Naive thymus-derived CD8-positive, alpha-beta T cell (primary cell): ENCODE data around the gene RBKS. TPM values are rescaled to one million over a fixed set of nuclear protein-coding genes. Genes with fewer than 3 reads are reported as not detected.
"Not testable (repeated sequence)": the region's sequence is repeated elsewhere in the genome, so short reads cannot be mapped to it uniquely, and the experiment has no call there.

Experiments
- ATAC-seq, 2 donors: fragments of 150-1000 bp; cut with Tn5 transposase in 1 of 2; sonication (Bioruptor Pico), chemical (Tn5 transposase) in 1 of 2; 1 replicate in 1 of 2; 2 replicates in 1 of 2; pipeline ENCODE4 v1.10.0; 2021; ENCODE audit warnings: mild to moderate bottlenecking in 2 of 2, moderate library complexity in 2 of 2
- POLR2A ChIA-PET: fragments of 350-600 bp; sonication (Branson Sonifier 250); formaldehyde crosslinking; loops from one replicate; lab custom pipeline; 2021; ENCODE audit warnings: antibody characterized with exemption; lab: Charles Lee
- DNase-seq, 10 donors: peaks; one replicate each; pipeline versions ENCODE4 v3.0.0 to v3.0.0-alpha.2; 2020 to 2022
- H3K27ac Mint-ChIP-seq, 10 donors: one replicate each; pipeline ENCODE4 v1.8.0; 2020 to 2022; ENCODE audit warnings: mild to moderate bottlenecking in 10 of 10, mixed read lengths in 10 of 10, moderate library complexity in 4 of 10, inconsistent platforms in 1 of 10
- H3K27me3 Mint-ChIP-seq, 5 donors: one replicate each; pipeline ENCODE4 v1.8.0; 2021 to 2022; ENCODE audit warnings: mixed read lengths in 5 of 5
- H3K36me3 Mint-ChIP-seq, 3 donors: one replicate each; pipeline ENCODE4 v1.8.0; 2020 to 2022; ENCODE audit warnings: mixed read lengths in 3 of 3, mild to moderate bottlenecking in 2 of 3, inconsistent platforms in 1 of 3
- H3K4me1 Mint-ChIP-seq, 4 donors: one replicate each; pipeline ENCODE4 v1.8.0; 2021 to 2022; ENCODE audit warnings: mixed read lengths in 4 of 4
- H3K4me3 Mint-ChIP-seq, 10 donors: one replicate each; pipeline ENCODE4 v1.8.0; 2020 to 2022; ENCODE audit warnings: mild to moderate bottlenecking in 10 of 10, mixed read lengths in 10 of 10, moderate library complexity in 6 of 10, inconsistent platforms in 1 of 10
- H3K9me3 Mint-ChIP-seq, 9 donors: one replicate each; pipeline ENCODE4 v1.8.0; 2020 to 2022; ENCODE audit warnings: mixed read lengths in 9 of 9, mild to moderate bottlenecking in 3 of 9, inconsistent platforms in 1 of 9, moderate library complexity in 1 of 9
- polyA plus RNA-seq, 3 donors: library from polyadenylated mRNA; unstranded; fragments of 300-500 nt; fragmentation: Illumina TruSeq; gene quantifications; one replicate each; pipeline ENCODE4 v1.2.3, GENCODE V29; 2021
- total RNA-seq, 8 experiments: library from RNA in 2 of 8; stranded (reverse) in 2 of 8; gene quantifications; one replicate each; pipeline ENCODE4 v1.2.3 and lab custom pipeline; 2021 to 2026

The RBKS gene
- total and polyA plus RNA-seq, 5 experiments from 2014 or later: 1.5 to 4.8 (median 2.4) TPM

DNA sequence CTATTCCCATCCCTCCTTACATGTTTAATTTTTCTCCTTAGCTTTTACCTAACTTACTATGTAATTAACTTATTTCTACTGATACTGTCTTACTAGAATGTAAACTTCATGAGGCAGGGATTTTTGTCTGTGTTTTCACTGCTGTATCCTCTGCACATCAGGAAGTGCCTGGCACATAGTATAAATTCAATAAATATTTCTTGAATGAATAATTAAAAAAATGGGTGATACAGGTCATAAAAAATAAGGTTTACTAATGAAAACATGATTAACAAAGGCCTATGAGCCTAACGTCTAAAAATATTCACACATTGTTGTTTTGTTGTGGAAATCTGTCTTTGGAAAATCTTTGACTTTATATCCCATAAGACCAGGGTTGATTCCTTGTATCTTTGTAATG is 4.5 kb downstream of the RBKS start:
- H3K4me1 Mint-ChIP-seq: peaks cover 8 to 22% (median 11%) of the 10 kb centered on the region in 4 donors
- peaks cover 0 to 2% (median 0%) of the 10 kb centered on the region in 9 donors for H3K9me3 Mint-ChIP-seq
- no peak overlapping the region for H3K27ac Mint-ChIP-seq
- H3K4me3 Mint-ChIP-seq: no peak overlapping the region
- peaks cover 0 to 2% (median 0%) of the 10 kb centered on the region in 5 donors for H3K27me3 Mint-ChIP-seq
- POLR2A ChIA-PET: no interaction called here
- ATAC-seq (no peak), DNase-seq (no peak)
- H3K36me3 Mint-ChIP-seq: peaks cover 0 to 6% (median 0%) of the 10 kb centered on the region in 3 donors

DNA sequence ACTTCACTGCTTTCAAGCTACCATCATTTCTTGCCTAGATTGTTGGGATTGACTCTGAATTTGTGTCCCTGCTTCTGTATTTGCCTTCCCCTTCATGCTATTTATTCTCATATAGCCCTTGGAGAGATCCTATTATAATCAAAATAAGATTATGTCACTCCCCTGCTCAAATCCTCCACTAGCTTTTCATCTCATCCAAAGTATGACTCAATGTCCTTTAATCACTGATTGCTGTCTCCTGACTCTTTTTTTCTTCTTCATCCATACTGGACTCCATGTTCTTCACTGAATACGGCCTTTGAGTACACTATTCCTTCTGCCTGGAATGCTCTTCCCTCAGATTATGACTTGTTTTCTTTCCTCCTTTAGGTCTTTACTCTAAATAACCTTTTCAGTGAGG is 5.0 kb downstream of the RBKS start:
- POLR2A ChIA-PET: no interaction called here
- H3K4me3 Mint-ChIP-seq: no peak overlapping the region
- H3K36me3 Mint-ChIP-seq: peaks cover 0 to 9% (median 0%) of the 10 kb centered on the region in 3 donors
- ATAC-seq (no peak), DNase-seq (no peak)
- H3K27me3 Mint-ChIP-seq: peaks cover 0 to under 1% (median 0%) of the 10 kb centered on the region in 5 donors
- peaks cover 0 to 2% (median 0%) of the 10 kb centered on the region in 9 donors for H3K9me3 Mint-ChIP-seq
- peaks cover 6 to 20% (median 9%) of the 10 kb centered on the region in 4 donors for H3K4me1 Mint-ChIP-seq
- no peak overlapping the region for H3K27ac Mint-ChIP-seq

DNA sequence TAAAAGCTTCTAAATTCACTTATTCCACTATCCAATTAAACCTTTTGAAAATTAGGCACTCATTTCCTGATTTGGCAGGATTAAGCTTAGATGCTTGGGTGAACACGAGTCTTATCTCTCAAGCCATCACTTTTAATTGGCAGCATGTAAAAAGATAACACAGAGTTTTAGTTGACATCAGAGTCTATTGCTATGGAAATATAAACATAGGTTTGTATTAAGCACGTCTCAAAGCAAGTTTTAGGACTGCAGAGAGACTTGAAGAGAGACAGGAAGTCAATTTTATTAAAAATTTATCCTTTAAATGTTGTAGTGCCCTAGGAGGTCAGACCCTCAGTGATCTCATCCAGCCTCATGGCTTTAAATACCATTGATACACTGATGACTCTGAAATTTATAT is 5.6 kb downstream of the RBKS start:
- POLR2A ChIA-PET: interaction anchor here (0.7 kb wide), 1 partner anchor 366 kb away, joined by 3 read pairs; no protein-coding TSS in a partner anchor
- Mint-ChIP-seq H3K36me3 (peaks cover 0 to 10% (median 0%) of the 10 kb centered on the region in 3 donors), H3K27ac (no peak overlapping the region), H3K27me3 (no peaks in the 10 kb centered on the region), H3K4me3 (no peak overlapping the region), H3K4me1 (peaks cover 0 to 15% (median 2%) of the 10 kb centered on the region in 4 donors), H3K9me3 (peaks cover 0 to 2% (median 0%) of the 10 kb centered on the region in 9 donors)
- DNase-seq (no peak), ATAC-seq (no peak)

DNA sequence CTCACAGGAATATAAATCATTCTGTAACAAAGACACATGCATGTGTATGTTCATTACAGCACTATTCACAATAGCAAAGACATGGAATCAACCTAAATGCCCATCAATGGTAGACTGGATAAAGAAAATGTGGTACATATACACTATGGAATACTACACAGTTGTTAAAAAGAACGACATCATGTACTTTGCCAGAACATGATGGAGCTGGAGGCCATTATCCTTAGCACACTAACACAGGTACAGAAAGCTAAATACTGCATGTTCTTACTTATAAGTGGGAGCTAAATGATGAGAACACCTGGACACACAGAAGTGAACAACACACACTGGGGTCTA is 7.6 kb downstream of the RBKS start:
- H3K4me1 Mint-ChIP-seq, DNase-seq, ATAC-seq, POLR2A ChIA-PET, H3K27ac Mint-ChIP-seq, H3K9me3 Mint-ChIP-seq, H3K4me3 Mint-ChIP-seq, H3K27me3 Mint-ChIP-seq: not testable (repeated sequence)
- peaks cover 0 to 13% (median 1%) of the 10 kb centered on the region in 3 donors for H3K36me3 Mint-ChIP-seq

DNA sequence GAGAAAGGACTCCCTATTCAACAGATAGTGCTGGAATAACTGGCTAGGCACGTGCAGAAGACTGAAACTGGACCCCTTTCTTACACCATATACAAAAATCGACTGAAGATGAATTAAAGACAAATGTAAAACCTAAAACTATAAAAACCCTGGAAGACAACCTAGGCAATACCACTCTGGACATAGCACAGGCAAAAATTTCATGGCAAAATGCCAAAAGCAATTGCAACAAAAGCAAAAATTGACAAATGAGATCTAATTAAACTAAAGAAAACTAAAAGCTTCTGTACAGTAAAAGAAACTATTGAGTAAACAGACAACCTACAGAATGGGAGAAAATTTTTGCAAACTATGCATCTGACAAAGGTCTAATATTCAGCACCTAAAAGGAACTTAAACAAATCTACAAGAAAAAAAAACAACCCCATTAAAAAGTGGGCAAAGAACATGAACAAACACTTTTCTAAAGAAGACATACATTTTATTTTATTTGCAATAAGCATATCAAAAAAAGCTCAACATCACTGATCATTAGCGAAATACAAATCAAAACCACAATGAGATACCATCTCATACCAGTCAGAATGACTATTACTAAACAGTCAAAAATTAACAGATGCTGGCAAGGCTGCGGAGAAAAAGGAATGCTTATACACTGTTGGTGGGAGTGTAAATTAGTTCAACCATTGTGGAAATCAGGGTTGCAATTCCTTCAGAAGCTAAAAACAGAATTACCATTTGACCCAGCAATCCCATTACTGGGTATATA is 8.2 kb downstream of the RBKS start:
- POLR2A ChIA-PET: not testable (repeated sequence)

DNA sequence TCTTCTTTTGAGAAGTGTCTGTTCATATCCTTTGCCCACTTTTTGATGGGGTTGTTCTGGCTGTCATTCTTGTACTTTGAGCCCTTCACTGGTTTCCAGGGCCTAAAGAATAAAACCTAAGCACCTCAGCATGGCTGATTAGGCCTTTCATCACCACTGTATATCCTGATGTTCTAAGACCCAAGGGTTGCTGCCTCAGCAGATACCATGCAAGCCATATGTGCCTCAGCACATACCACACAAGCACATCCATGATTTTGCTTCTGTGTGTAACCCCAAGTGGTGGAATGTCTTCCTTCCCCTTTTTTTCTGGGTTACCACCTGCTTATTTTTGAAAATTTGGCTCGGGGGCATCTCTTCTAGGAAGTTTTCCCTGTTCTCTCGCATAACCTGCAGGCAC is 11.4 kb downstream of the RBKS start:
- peaks cover 0 to 10% (median 6%) of the 10 kb centered on the region in 9 donors for H3K9me3 Mint-ChIP-seq
- POLR2A ChIA-PET: no interaction called here
- H3K36me3 Mint-ChIP-seq: peaks cover 3 to 28% (median 10%) of the 10 kb centered on the region in 3 donors
- ATAC-seq: no peak
- peaks cover 0 to 2% (median 0%) of the 10 kb centered on the region in 4 donors for H3K4me1 Mint-ChIP-seq
- H3K4me3 Mint-ChIP-seq: peak overlapping the region in 1 of 10 donors; percentile 8
- H3K27me3 Mint-ChIP-seq: peaks cover 0 to 2% (median 0%) of the 10 kb centered on the region in 5 donors
- H3K27ac Mint-ChIP-seq: no peak overlapping the region
- DNase-seq: no peak

More for the DNA sequence above, 8.2 kb downstream of the RBKS start:
- peaks cover 0 to 13% (median 5%) of the 10 kb centered on the region in 3 donors for H3K36me3 Mint-ChIP-seq
- not testable (repeated sequence) for DNase-seq, H3K27me3 Mint-ChIP-seq, H3K4me3 Mint-ChIP-seq, H3K9me3 Mint-ChIP-seq, H3K27ac Mint-ChIP-seq, H3K4me1 Mint-ChIP-seq, ATAC-seq

DNA sequence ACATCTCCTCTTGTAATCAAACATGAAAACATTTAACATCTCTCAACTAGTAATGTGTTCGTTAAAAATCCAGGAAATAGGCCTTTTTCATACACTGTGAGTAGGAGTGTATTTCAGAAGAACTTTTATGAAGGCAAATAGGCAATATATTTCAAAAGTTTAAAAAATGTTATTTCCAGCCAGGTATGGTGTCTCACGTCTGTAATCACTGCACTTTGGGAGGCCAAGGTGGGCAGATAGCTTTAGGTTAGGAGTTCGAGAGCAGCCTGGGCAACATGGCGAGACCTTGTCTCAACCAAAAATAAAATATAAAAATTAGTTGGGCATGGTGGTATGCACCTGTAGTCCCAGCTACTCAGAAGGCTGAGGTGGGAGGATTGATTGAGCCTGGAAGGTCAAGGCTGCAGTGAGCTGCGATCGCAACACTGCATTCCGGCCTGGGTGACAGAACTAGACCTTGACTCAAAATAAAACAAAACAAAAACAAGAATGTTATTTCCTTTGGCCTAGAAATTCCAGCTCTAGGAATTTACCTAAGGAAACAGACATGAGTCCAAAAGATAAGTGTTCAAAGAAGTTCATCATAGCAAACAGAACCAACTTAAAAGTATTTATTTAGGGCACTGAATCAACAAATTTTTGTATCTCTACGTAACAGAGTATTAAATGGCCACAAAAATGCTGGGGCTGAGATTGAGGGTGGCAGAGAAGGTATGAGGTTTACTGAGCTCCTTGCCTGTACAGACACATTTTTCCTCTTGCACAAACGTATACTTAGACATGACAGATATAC is 14.9 kb downstream of the RBKS start:
- peaks cover 0 to 10% (median 6%) of the 10 kb centered on the region in 9 donors for H3K9me3 Mint-ChIP-seq
- H3K4me1 Mint-ChIP-seq: peaks cover 0 to 5% (median 0%) of the 10 kb centered on the region in 4 donors
- peaks cover 0 to 2% (median 0%) of the 10 kb centered on the region in 5 donors for H3K27me3 Mint-ChIP-seq
- no peak overlapping the region for H3K27ac Mint-ChIP-seq
- POLR2A ChIA-PET: no interaction called here
- ATAC-seq (no peak), DNase-seq (no peak)
- peaks cover 5 to 25% (median 10%) of the 10 kb centered on the region in 3 donors for H3K36me3 Mint-ChIP-seq
- H3K4me3 Mint-ChIP-seq: no peak overlapping the region

DNA sequence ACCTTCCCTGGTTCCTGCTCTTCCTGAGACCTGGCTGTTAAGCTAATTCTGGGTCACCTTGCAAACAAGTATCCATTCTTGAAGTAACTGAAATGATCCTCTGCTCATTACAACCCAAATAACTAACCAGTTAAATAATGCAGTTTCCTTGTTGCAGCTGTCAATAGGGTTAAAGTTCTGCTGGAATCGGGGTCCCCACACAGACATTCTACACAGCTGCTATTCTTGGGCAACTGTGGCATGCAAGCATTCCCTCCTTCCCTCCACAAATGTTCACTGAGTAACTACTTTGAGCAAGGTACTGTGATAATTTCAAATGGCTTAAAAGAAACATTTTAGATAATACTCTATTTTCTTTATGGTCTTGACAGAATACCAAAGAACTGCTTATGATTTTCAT is 17.1 kb downstream of the RBKS start:
- H3K4me3 Mint-ChIP-seq: no peak overlapping the region
- no peak for ATAC-seq
- H3K27ac Mint-ChIP-seq: no peak overlapping the region

DNA sequence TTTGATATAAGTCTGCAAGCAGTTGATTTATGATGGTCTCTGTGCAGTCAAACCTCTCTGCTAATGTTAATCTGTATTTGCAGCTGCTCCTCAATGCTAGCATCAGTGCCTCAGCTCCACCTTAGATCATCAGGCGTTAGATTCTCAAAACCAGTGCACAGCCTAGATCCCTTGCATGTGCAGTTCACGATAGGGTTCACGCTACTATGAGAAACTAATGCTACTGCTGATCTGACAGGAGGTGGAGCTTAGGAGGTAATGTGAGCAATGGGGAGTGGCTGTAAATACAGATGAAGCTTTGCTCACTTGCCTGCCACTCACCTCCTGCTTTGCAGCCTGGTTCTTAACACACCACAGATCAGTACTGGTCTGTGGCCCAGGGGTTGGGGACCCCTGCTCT is 18.4 kb downstream of the RBKS start:
- H3K4me1 Mint-ChIP-seq: peaks cover 0 to 3% (median 0%) of the 10 kb centered on the region in 4 donors

More for the DNA sequence above, 17.1 kb downstream of the RBKS start:
- Mint-ChIP-seq H3K36me3 (peaks cover 8 to 28% (median 10%) of the 10 kb centered on the region in 3 donors), H3K9me3 (peaks cover 0 to 10% (median 5%) of the 10 kb centered on the region in 9 donors), H3K4me1 (peaks cover 0 to 3% (median 0%) of the 10 kb centered on the region in 4 donors), H3K27me3 (peaks cover 0 to 2% (median 0%) of the 10 kb centered on the region in 5 donors)
- DNase-seq: no peak
- POLR2A ChIA-PET: no interaction called here

DNA sequence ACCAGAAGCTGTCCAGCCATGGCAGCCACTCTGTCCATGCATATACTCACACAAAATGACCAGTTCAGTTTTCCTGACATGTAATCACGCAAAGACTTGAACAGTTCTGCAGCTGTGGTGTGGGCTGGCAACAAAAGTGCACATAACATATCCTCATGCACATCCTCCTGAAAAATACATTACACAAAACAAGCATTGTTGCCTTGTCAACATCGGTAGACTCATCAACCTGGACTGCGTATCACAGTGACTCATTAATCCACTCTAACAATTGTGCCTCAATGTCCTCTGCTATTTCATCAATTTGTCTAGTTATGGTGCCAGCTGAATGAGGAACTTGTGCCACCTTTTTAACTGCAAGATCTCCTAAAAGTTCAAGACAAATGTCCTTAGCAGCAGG is 19.5 kb downstream of the RBKS start:
- DNase-seq (no peak), ATAC-seq (no peak)
- H3K36me3 Mint-ChIP-seq: peaks cover 3 to 17% (median 8%) of the 10 kb centered on the region in 3 donors
- POLR2A ChIA-PET: no interaction called here
- H3K27me3 Mint-ChIP-seq: peaks cover 0 to under 1% (median 0%) of the 10 kb centered on the region in 5 donors
- peaks cover 0 to 5% (median 2%) of the 10 kb centered on the region in 9 donors for H3K9me3 Mint-ChIP-seq
- H3K4me3 Mint-ChIP-seq: no peak overlapping the region
- H3K27ac Mint-ChIP-seq: no peak overlapping the region
- peaks cover 0 to 3% (median 0%) of the 10 kb centered on the region in 4 donors for H3K4me1 Mint-ChIP-seq

More for the DNA sequence above, 18.4 kb downstream of the RBKS start:
- DNase-seq: no peak
- Mint-ChIP-seq H3K36me3 (peaks cover 6 to 25% (median 8%) of the 10 kb centered on the region in 3 donors), H3K4me3 (no peak overlapping the region), H3K27ac (no peak overlapping the region), H3K9me3 (peaks cover 0 to 10% (median 5%) of the 10 kb centered on the region in 9 donors), H3K27me3 (peaks cover 0 to 2% (median 0%) of the 10 kb centered on the region in 5 donors)
- POLR2A ChIA-PET: no interaction called here
- ATAC-seq: no peak

DNA sequence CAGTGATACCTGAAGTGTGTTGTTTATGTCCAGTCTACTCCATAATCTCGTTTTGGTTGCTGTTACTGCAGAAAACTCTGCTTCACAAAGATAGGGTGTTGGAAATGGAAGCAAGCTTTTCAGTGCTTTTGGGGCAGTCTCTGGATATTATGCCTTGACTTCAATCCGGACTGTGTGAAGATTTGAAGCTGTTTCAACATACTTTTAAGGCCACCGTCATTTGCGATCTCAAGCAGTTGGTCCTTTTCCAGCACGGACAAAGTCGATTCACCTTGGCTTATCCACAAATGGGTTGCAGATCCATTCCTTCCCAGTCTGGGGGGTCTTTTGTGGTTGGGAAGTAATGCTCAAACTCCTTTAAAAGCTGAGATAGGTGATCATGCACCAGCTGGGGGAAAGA is 20.4 kb downstream of the RBKS start:
- Mint-ChIP-seq H3K36me3 (peaks cover 0 to 16% (median 7%) of the 10 kb centered on the region in 3 donors), H3K27ac (no peak overlapping the region), H3K27me3 (no peaks in the 10 kb centered on the region), H3K4me1 (peaks cover 0 to 3% (median 0%) of the 10 kb centered on the region in 4 donors), H3K9me3 (no peaks in the 10 kb centered on the region), H3K4me3 (no peak overlapping the region)
- DNase-seq (no peak), ATAC-seq (no peak)
- POLR2A ChIA-PET: no interaction called here

DNA sequence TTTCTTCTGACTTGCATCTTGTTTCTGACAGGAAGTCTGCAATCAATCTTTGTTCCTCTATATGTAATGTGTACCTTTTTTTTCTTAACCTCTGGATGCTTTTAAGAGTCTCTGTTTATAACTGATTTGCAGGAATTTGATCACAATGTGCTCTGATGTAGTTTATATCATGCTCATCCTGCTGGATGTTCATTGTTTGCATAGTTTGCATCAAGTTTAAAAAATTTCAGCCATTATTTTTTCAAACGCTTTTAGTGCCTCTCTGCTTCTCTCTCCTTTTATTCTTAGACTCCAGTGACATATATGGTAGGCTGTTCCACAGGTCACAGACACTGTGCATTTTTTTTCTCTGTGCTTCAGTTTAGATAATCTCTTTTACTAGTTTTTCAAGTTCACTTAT is 23.9 kb downstream of the RBKS start:
- Mint-ChIP-seq H3K4me3 (no peak overlapping the region), H3K36me3 (peaks cover 0 to 13% (median 5%) of the 10 kb centered on the region in 3 donors), H3K27ac (no peak overlapping the region), H3K27me3 (no peaks in the 10 kb centered on the region), H3K9me3 (no peaks in the 10 kb centered on the region), H3K4me1 (no peaks in the 10 kb centered on the region)
- no peak for DNase-seq
- ATAC-seq: no peak
- POLR2A ChIA-PET: no interaction called here

DNA sequence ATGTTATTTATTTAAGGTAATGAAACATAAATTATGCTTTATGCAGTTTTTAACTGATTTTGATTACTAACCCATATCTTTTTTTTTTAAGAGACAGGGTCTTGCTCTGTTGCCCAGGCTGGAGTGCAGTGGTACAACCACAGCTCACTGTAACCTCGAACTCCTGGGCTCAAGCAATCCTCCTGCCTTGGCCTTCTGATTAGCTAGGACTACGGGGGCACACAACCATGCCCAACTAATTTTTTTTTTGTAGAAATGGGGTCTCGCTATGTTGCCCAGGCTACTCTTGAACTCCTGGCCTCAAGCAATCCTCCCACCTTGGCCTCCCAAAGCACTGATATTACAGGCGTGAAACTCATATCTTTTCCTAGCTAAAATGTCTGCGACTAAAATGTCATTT is 26.2 kb downstream of the RBKS start:
- H3K27me3 Mint-ChIP-seq, H3K27ac Mint-ChIP-seq, H3K4me1 Mint-ChIP-seq, POLR2A ChIA-PET, DNase-seq, H3K36me3 Mint-ChIP-seq, H3K9me3 Mint-ChIP-seq, H3K4me3 Mint-ChIP-seq, ATAC-seq: not testable (repeated sequence)
